HCT116 (cell line): ENCODE data around the gene PLEK2.
"Not testable (repeated sequence)": the region's sequence is repeated elsewhere in the genome, so short reads cannot be mapped to it uniquely, and the experiment has no call there.

ENCODE experiments used
- CTCF ChIP-seq, 3 experiments: fragments of 200-600 bp in 1 of 3; sonication (generic) in 1 of 3; IDR thresholded peaks in 2 of 3; conservative IDR thresholded peaks in 1 of 3; 2 replicates each; pipeline ENCODE4 v1.5.1; 2012 to 2017; ENCODE audit warnings: low read depth in 2 of 3, low read length in 2 of 3, antibody characterized with exemption in 1 of 3, borderline replicate concordance in 1 of 3, control low read depth in 1 of 3, mild to moderate bottlenecking in 1 of 3, mixed read lengths in 1 of 3, mixed run types in 1 of 3, moderate library complexity in 1 of 3; ENCODE audit not compliant: insufficient read depth in 1 of 3
- EZH2 ChIP-seq: fragments of 200-600 bp; sonication (generic); IDR thresholded peaks from 2 replicates; pipeline ENCODE4 v1.6.1; 2017; ENCODE audit warnings: antibody characterized with exemption, mixed run types
- EZH2phosphoT487 ChIP-seq: fragments of 200-600 bp; IDR thresholded peaks from 2 replicates; pipeline ENCODE4 v1.6.1; 2018; ENCODE audit warnings: antibody characterized with exemption, borderline replicate concordance
- SP1 ChIP-seq: IDR thresholded peaks from 2 replicates; pipeline ENCODE4 v1.6.1; 2012; ENCODE audit warnings: low read depth
- TCF7L2 ChIP-seq: IDR thresholded peaks from 2 replicates; pipeline ENCODE4 v1.7.0; 2011; ENCODE audit warnings: borderline replicate concordance, inconsistent platforms; ENCODE audit not compliant: insufficient read depth, insufficient read length; ENCODE audit errors: extremely low read depth

GRCh38 chr14:67451667-67452066 lies 39.7 kb upstream of the PLEK2 start:
- TF ChIP-seq TCF7L2; CTCF (IDR thresholded peaks at IDR 0.05 in 2 of 3, conservative IDR thresholded peaks at IDR 0.05 in 1 of 3; ENCODE audit: borderline replicate concordance in 1 of 3, insufficient read depth in 1 of 3, low read depth in 2 of 3, low read length in 2 of 3); SP1; EZH2phosphoT487; EZH2: not testable (repeated sequence)
